GM12878 (cell line): ENCODE data around the gene HS6ST1.

Source experiments
- CREB1 ChIP-seq: IDR thresholded peaks from 2 replicates; pipeline ENCODE4 v1.6.1; 2012; ENCODE audit warnings: low read depth, mild to moderate bottlenecking, inconsistent platforms
- EP300 ChIP-seq, 2 experiments: fragments of 150-350 bp in 1 of 2; IDR thresholded peaks; 2 replicates each; pipeline ENCODE4 v1.6.1; 2011 to 2012; ENCODE audit warnings: low read depth in 2 of 2, low read length in 2 of 2, borderline replicate concordance in 1 of 2, improper control_type of control experiment in 1 of 2, inconsistent platforms in 1 of 2; ENCODE audit not compliant: control insufficient read depth in 1 of 2
- FOS ChIP-seq: IDR thresholded peaks from 3 replicates; pipeline ENCODE4 v1.6.1; 2011; ENCODE audit warnings: borderline replicate concordance; ENCODE audit not compliant: insufficient read length; ENCODE audit errors: extremely low read depth
- JUND ChIP-seq: IDR thresholded peaks from 2 replicates; pipeline ENCODE4 v1.6.1; 2012; ENCODE audit warnings: low read depth, mild to moderate bottlenecking, low read length, improper control_type of control experiment, moderate library complexity
- KDM1A ChIP-seq: fragments of 200-600 bp; sonication (generic); IDR thresholded peaks from 2 replicates; pipeline ENCODE4 v1.6.1; 2016; ENCODE audit warnings: borderline replicate concordance
- POLR2AphosphoS5 ChIP-seq: IDR thresholded peaks from 2 replicates; pipeline ENCODE4 v1.6.1; 2011; ENCODE audit warnings: mild to moderate bottlenecking, low read length, inconsistent platforms
- RCOR1 ChIP-seq: conservative IDR thresholded peaks from 2 replicates; pipeline ENCODE4 v1.6.1; 2012; ENCODE audit warnings: low read depth, low read length, improper control_type of control experiment
- SIN3A ChIP-seq: IDR thresholded peaks from 2 replicates; pipeline ENCODE4 v1.6.1; 2012; ENCODE audit warnings: low read depth, low read length, improper control_type of control experiment
- SRF ChIP-seq, 2 experiments: IDR thresholded peaks; 2 replicates each; pipeline ENCODE4 v1.6.1; 2011; ENCODE audit warnings: low read depth in 2 of 2, low read length in 2 of 2, mild to moderate bottlenecking in 1 of 2, moderate library complexity in 1 of 2
- TARDBP ChIP-seq: IDR thresholded peaks from 2 replicates; pipeline ENCODE4 v1.6.1; 2016; ENCODE audit warnings: borderline replicate concordance
- TCF7 ChIP-seq: IDR thresholded peaks from 2 replicates; pipeline ENCODE4 v1.6.1; 2014; ENCODE audit warnings: antibody characterized with exemption, borderline replicate concordance
- ZNF274 ChIP-seq: IDR thresholded peaks from one replicate; pipeline ENCODE4 v1.8.0; 2011; ENCODE audit not compliant: insufficient read length, insufficient read depth
- TF ChIP-seq, protein P1 (sequence below): IDR thresholded peaks from 2 replicates; pipeline ENCODE4 v1.6.1; 2011; ENCODE audit warnings: borderline replicate concordance, low read depth, mild to moderate bottlenecking, moderate library complexity, mixed read lengths, low read length; ENCODE audit not compliant: insufficient read depth; ENCODE audit errors: extremely low read length
- TF ChIP-seq, protein P2 (sequence below), 3 experiments: IDR thresholded peaks in 2 of 3; conservative IDR thresholded peaks in 1 of 3; 2 replicates each; pipeline ENCODE4 v1.5.1; 2011; ENCODE audit warnings: low read depth in 3 of 3, low read length in 3 of 3, mild to moderate bottlenecking in 3 of 3, control low read depth in 2 of 3, moderate library complexity in 2 of 3, inconsistent platforms in 1 of 3, mixed read lengths in 1 of 3; ENCODE audit not compliant: control insufficient read depth in 2 of 3, insufficient read depth in 1 of 3; ENCODE audit errors: extremely low read depth in 1 of 3

DNA sequence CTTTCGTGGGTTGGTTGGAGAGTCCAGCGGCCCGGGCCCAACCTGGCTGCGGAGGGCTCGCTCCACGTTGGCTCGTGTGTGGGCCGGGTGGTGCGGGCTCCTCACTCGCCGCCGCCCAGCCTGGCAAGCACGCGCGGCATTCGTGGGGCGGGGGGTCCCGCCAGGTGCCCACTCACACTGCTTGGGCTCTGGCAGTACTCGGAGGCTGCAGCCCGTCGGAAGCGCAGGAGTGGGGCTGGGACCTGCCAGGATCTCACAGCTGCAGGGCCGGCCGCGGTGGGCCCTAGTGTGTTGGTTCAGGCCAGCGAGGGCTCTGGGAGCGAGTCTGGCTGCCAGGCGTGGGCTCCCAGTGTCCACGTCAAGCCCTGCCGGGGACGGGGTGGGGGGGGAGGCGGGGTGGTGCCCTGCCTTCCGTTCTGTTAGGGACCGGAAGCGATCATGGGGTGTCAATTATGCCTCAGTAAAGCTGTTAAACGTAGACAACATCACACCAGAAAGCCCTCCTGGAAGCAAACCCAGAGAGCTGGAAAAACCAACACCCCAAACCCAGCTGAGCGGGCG, 1.0 kb upstream of the HS6ST1 start:
- TF ChIP-seq EP300 (IDR thresholded peaks at IDR 0.05; ENCODE audit: borderline replicate concordance in 1 of 2, control insufficient read depth in 1 of 2, low read depth in 2 of 2, low read length in 2 of 2) = no peak
- TF ChIP-seq, protein P1, sequence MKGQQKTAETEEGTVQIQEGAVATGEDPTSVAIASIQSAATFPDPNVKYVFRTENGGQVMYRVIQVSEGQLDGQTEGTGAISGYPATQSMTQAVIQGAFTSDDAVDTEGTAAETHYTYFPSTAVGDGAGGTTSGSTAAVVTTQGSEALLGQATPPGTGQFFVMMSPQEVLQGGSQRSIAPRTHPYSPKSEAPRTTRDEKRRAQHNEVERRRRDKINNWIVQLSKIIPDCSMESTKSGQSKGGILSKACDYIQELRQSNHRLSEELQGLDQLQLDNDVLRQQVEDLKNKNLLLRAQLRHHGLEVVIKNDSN = no peak
- TF ChIP-seq, protein P2, sequence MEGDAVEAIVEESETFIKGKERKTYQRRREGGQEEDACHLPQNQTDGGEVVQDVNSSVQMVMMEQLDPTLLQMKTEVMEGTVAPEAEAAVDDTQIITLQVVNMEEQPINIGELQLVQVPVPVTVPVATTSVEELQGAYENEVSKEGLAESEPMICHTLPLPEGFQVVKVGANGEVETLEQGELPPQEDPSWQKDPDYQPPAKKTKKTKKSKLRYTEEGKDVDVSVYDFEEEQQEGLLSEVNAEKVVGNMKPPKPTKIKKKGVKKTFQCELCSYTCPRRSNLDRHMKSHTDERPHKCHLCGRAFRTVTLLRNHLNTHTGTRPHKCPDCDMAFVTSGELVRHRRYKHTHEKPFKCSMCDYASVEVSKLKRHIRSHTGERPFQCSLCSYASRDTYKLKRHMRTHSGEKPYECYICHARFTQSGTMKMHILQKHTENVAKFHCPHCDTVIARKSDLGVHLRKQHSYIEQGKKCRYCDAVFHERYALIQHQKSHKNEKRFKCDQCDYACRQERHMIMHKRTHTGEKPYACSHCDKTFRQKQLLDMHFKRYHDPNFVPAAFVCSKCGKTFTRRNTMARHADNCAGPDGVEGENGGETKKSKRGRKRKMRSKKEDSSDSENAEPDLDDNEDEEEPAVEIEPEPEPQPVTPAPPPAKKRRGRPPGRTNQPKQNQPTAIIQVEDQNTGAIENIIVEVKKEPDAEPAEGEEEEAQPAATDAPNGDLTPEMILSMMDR (IDR thresholded peaks at IDR 0.05 in 2 of 3, conservative IDR thresholded peaks at IDR 0.05 in 1 of 3; ENCODE audit: control insufficient read depth in 2 of 3, extremely low read depth in 1 of 3, insufficient read depth in 1 of 3, low read depth in 3 of 3, low read length in 3 of 3) = no peak
- no peak for TF ChIP-seq TCF7
- no peak for TF ChIP-seq SRF (IDR thresholded peaks at IDR 0.05; ENCODE audit: low read depth in 2 of 2, low read length in 2 of 2)
- no peak for TF ChIP-seq JUND
- TF ChIP-seq TARDBP = no peak
- TF ChIP-seq RCOR1 = no peak
- TF ChIP-seq SIN3A = no peak
- TF ChIP-seq ZNF274 = no peak
- no peak for TF ChIP-seq CREB1
- no peak for TF ChIP-seq FOS
- no peak for TF ChIP-seq POLR2AphosphoS5
- no peak for TF ChIP-seq KDM1A
